Forelimb muscle (tissue), 1 donor: ENCODE data around the gene MARCHF6. TPM values are rescaled to one million over a fixed set of nuclear protein-coding genes. Genes with fewer than 3 reads are reported as not detected.
"Not testable (repeated sequence)": the region's sequence is repeated elsewhere in the genome, so short reads cannot be mapped to it uniquely, and the experiment has no call there.

Source experiments
- DNase-seq: peaks from one replicate; pipeline ENCODE4 v3.0.0-alpha.2; 2013; ENCODE audit warnings: low read depth
- polyA plus RNA-seq: library from polyadenylated mRNA; unstranded; fragments of 120-200 nt; gene quantifications from one replicate; pipeline ENCODE4 v1.2.1, GENCODE V29; 2013; ENCODE audit not compliant: insufficient read length

The MARCHF6 gene
- polyA plus RNA-seq, 1 donor: 101 TPM

DNA sequence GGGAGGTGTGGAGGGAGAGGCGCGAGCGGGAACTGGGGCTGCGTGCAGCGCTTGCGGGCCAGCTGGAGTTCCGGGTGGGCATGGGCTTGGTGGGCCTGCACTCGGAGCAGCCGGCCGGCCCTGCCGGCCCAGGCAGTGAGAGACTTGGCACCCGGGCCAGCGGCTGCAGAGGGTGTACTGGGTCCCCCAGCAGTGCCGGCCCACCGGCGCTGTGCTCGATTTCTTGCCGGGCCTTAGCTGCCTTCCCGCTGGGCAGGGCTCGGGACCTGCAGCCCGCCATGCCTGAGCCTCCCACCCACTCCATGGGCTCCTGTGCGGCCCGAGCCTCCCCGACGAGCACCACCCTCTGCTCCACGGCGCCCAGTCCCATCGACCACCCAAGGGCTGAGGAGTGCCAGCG lies 21.7 kb downstream of the MARCHF6 start:
- not testable (repeated sequence) for DNase-seq

DNA sequence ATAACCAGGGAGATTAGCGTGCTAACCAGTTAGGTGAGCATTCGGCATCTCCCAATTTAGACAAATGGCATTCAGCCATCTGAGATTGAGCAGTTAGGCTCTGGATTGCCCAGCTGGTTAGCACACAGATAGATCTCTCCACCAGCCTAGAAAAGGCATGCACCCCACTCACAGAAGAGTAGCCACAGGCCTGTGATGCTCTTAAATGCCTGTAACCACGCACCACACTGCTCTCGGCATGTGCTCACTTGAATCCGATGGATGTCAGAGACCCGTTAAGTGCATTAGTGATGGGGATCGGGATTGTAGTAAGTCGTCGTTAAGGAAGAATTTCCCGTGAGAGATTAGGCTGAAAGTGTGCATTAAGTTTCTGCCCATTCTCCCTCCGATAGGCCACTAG lies 23.0 kb downstream of the MARCHF6 start:
- DNase-seq: no peak

DNA sequence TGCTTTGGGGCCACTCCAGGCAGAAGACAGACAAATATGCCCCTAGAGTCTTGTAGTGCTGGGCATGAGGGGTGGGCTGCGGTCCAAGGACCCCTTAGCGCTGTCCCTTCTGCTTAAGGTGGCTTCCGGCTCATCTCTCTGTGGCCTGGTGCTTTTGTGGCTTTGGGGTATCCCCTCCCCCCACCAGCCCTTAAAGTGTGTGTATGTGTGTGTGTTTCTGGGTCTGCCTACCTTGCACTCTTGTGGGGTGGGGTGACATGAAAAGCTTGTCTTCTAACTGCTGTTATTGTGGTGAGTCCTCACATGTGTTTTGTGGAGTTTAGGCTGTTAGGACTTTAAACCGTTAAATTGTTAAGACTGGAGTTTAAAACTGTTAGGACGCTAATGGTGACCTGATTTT lies 23.6 kb downstream of the MARCHF6 start:
- DNase-seq: no peak

DNA sequence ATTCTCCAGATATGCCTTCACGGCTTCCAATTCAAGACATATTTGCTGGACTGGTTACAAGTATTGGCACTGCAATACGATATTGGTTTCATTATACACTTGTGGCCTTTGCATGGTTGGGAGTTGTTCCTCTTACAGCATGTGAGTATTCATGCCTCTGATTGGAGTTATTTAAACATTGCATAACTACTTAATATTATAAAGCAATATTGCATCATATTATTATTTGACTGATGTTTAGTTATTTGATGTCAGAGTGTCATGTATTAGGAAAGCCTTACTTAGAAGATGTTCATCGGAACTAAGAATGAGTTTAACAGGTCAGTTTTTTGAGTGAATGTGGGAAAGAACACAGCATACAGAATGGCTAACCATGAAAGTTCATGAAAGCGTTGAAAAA lies 28.3 kb downstream of the MARCHF6 start:
- DNase-seq: no peak

DNA sequence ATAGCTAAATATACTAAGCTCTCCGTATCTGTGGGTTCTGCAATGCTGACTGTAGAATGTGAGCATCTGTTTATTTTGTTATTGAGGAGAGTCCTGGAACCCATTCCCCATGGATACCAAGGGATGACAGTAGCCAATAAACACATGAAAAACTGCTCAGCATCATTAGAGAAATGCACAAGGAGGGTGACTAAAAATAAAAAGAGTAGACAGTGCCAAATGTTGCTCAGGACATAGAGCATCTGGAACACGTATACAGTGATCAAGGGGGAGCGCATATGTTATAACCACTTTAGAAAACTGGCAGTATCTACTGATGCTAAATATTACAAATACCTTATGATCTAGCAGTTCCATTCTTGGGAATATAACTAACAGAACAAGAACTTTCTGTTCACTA lies 31.0 kb downstream of the MARCHF6 start:
- no peak for DNase-seq

DNA sequence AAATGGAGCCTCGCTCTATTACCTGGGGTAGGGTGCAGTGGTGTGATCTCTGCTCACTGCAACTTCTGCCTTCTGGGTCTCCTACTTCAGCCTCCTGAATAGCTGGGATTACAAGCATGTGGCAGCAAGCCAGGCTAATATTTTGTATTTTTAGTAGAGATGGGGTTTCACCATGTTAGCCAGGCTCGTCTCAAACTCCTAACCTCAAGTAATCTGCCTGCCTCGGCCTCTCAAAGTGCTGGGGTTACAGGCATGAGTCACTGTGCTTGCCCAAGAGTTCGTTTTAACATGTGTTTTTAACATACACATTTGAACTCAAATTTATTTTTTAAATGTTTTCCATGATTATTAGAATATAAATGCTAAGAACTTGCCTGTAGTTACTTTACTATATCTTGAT lies 34.2 kb downstream of the MARCHF6 start:
- no peak for DNase-seq

DNA sequence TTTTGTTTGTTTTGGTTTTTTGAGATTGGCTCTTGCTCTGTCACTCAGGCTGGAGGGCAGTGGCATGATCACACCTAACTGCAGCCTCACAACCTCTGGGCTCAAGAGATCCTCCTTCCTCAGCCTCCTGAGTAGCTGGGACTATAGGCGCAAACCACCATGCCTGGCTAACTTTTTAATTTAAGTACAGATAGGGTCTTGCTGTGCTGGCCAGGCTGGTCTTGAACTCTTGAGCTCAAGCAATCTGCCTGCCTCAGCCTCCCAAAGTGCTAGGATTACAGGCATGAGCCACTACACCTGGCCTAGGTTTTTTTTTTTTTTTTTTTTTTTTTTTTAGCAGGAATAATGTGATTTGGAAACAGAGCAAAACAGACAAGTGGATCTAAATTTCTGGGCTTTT lies 37.6 kb downstream of the MARCHF6 start:
- DNase-seq: no peak

DNA sequence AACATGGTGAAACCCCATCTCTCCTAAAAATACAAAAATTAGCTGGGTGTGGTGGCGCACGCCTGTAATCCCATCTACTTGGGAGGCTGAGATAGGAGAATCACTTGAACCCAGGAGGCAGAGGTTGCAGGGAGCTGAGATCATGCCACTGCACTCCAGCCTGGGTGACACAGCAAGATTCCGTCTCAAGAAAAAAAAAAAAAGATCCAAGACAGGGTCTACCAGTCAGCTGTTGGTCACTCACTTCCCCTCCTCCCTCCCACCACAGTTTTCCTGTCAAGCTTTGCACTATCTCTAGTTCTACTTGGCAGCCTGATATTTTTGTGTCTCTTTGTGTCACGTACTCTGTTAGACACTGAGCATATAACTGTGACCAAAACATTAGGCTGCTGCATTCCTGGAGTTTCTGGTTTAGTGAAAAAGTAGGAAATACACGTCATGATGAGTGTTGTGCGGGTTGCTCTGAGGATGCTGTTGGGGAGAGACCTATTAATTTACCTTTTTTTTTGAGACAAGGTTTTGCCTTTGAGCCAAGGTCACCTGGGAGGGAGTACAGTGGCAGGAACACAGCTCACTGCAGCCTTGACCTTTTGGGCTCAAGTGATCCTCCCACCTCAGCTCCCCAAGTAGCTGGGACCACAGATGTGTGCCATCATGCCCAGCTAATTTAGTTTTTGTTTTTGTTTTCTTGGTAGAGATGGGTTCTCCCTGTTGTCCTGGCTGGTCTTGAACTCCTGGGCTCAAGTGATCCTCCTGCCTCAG lies 39.3 kb downstream of the MARCHF6 start:
- not testable (repeated sequence) for DNase-seq

DNA sequence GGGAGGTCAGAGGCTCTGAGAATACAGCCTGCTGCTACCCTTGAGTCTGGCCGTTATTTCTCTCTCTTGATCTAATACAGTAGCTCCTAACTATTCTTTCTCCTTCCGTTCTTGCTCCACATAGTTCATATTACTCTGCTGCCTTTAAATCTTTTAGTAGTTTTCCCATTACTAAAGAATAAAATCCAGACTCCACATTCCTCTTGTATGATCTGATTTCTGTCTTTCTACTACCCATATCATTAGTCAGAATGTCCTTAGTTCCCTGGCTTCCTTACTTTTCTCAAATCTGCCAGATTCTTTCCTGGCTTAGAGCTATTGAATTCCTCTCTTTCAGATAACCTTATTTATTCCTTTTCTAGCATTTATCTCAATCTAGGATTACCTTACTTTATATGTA lies 40.0 kb downstream of the MARCHF6 start:
- DNase-seq: no peak

DNA sequence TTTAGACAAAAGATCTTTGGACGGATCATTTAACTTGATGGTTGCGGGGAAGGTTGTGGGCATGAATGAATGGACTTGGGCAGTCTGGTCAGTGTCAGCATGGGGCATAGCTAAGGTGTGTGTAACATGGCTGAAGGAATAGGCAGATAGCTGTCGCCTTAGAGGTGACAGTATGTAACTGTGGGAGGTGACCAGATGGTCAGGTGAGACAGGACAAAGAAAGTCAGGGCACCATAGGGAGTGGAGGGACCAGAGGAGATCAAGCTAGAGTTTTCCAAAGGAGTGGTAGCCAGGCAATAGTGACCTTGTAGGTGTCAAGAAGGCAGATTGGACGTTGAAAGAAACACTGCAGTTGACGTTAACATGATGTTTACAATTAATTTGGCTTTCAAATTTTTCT lies 43.1 kb downstream of the MARCHF6 start:
- DNase-seq: no peak

DNA sequence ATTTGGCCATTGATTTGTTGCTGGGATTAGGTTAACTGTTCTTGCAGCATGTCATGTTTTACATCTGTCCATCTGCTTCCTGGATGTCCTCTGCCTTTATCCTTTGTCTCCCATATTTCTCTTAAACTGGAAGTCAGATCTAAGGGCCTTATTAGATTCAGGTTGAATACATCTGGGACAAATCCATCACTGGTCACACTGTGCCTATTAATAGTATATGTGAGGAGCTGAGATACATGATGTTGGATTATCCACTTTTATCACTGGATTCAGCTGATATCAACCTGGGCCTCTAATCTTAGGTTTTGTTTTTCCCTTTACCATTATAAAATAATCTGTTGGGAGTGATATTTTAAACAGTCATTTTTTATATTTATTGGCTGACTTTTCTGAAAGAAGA lies 46.3 kb downstream of the MARCHF6 start:
- no peak for DNase-seq

DNA sequence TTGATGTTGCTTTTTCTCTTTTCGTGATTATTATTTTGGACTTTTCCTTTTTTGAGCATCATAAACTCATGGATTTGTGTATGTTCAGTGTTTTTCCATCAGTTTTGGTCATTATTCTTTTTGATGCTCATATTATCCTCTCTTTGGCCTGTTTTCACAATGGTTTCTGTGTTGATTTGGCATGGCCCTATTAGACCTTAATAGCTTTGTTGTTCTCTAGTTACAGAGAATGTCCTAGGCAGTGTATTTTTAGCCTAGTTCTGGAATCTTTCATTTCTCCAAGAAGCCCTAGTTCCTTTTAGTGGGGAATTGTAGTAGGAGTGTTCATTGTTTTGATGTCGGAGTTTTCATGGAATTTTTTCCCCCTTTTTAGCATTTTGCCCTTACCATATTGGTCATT lies 46.9 kb downstream of the MARCHF6 start:
- DNase-seq: no peak

DNA sequence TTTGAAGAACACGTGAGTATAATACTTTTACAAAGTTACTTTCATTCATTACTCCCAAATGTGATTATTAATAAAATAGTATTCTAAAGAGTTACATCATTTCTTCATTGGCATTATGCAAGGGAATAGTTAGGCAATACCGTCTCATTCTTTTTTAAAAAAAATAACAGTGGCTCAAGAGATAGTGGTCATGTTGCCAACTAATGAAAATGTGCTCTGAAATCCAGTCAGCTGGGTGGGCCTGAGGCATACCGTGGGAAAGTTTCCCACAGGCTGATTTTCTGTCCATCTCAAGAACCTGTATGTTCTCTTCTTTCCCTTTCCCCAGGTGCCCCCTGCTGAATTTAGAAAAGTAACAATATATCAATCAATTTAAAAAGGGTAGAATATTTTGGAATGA lies 47.3 kb downstream of the MARCHF6 start:
- no peak for DNase-seq

DNA sequence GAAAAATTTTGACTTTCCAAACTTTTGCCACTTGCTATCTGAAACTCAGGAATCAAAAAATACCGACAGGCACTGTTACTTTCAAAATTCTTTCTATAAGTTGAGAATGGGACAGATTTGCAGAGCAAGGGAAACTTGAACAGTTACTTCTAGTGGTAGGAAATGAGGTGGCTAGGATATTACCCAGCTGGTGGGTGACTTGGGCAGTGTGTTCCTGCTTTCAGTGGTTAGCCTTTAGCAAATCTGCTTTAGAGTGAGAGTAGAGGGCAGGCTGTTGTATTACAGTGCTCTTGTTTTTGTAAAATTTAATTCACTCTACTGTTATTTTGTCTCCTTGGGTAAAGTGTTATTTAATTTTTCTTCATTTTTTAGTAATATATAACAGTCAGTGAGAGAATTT lies 48.0 kb downstream of the MARCHF6 start:
- no peak for DNase-seq

Other genes with a start within 250 kb of the MARCHF6 start
- gene ATPSCKMT, start 103.8 kb upstream of the MARCHF6 start, polyA plus RNA-seq: 10.3 TPM
- gene CCT5, start 103.4 kb upstream of the MARCHF6 start, polyA plus RNA-seq: 159 TPM
- gene CMBL, start 45.8 kb upstream of the MARCHF6 start, polyA plus RNA-seq: 119 TPM
- gene ROPN1L, start 88.2 kb downstream of the MARCHF6 start, polyA plus RNA-seq: not detected
- 1.8 TPM for gene ANKRD33B, start 210.4 kb downstream of the MARCHF6 start, polyA plus RNA-seq